Spleen (tissue), 11 donors: ENCODE data around the gene NOL3. TPM values are rescaled to one million over a fixed set of nuclear protein-coding genes. Genes with fewer than 3 reads are reported as not detected.

Experiments used
- DNase-seq: peaks from one replicate; pipeline ENCODE4 v3.0.0-alpha.2; 2020
- H3K27ac ChIP-seq, 8 donors: fragments of 200-600 bp; sonication (generic) in 7 of 8; 1 replicate in 4 of 8; 2 replicates in 4 of 8; pipeline versions ENCODE4 v1.5.0 to v1.8.0; 2016 to 2021; ENCODE audit warnings: inconsistent platforms in 4 of 8, mild to moderate bottlenecking in 4 of 8, moderate library complexity in 1 of 8
- H3K27me3 ChIP-seq, 7 donors: fragments of 200-600 bp; sonication (generic) in 6 of 7; replicated peaks in 1 of 7; 1 replicate in 4 of 7; 2 replicates in 3 of 7; pipeline versions ENCODE4 v1.5.0 to v1.8.0; 2016 to 2021; ENCODE audit warnings: inconsistent platforms in 3 of 7, mild to moderate bottlenecking in 1 of 7
- H3K36me3 ChIP-seq, 6 donors: fragments of 200-600 bp; sonication (generic) in 5 of 6; 1 replicate in 4 of 6; 2 replicates in 2 of 6; pipeline versions ENCODE4 v1.5.0 to v1.8.0; 2016 to 2021; ENCODE audit warnings: inconsistent platforms in 2 of 6
- H3K4me1 ChIP-seq, 6 donors: fragments of 200-600 bp; sonication (generic) in 5 of 6; 1 replicate in 3 of 6; 2 replicates in 3 of 6; pipeline versions ENCODE4 v1.5.0 to v1.8.0; 2016 to 2021; ENCODE audit warnings: inconsistent platforms in 3 of 6
- H3K4me3 ChIP-seq, 8 donors: fragments of 200-600 bp; sonication (generic) in 7 of 8; 1 replicate in 4 of 8; 2 replicates in 4 of 8; pipeline versions ENCODE4 v1.5.0 to v1.8.0; 2016 to 2021; ENCODE audit warnings: inconsistent platforms in 4 of 8, mild to moderate bottlenecking in 4 of 8, moderate library complexity in 2 of 8
- H3K9me3 ChIP-seq, 8 donors: fragments of 200-600 bp; sonication (generic) in 7 of 8; 1 replicate in 4 of 8; 2 replicates in 4 of 8; pipeline versions ENCODE4 v1.5.0 to v1.8.0; 2016 to 2021; ENCODE audit warnings: inconsistent platforms in 4 of 8
- CTCF ChIP-seq, 11 experiments: fragments of 200-600 bp in 7 of 11; fragments of 450-650 bp in 4 of 11; sonication (generic) in 4 of 11; IDR thresholded peaks in 8 of 11; conservative IDR thresholded peaks in 3 of 11; 1 replicate in 7 of 11; 2 replicates in 4 of 11; pipeline versions ENCODE4 v1.4.0 to v1.8.0; 2016 to 2021; ENCODE audit warnings: antibody characterized with exemption in 11 of 11, inconsistent platforms in 4 of 11, mild to moderate bottlenecking in 1 of 11
- POLR2A ChIP-seq, 3 donors: fragments of 450-650 bp; IDR thresholded peaks; one replicate each; pipeline ENCODE4 v1.5.1; 2017; ENCODE audit warnings: antibody characterized with exemption in 3 of 3, mild to moderate bottlenecking in 1 of 3
- POLR2AphosphoS5 ChIP-seq, 3 donors: sonication (generic); formaldehyde crosslinking; IDR thresholded peaks; one replicate each; pipeline ENCODE4 v1.5.1; 2017; ENCODE audit warnings: antibody characterized with exemption in 3 of 3
- WGBS, 5 donors: extraction: QIAGEN DNeasy Blood & Tissue Kit in 3 of 5; methylation state at CpG; one replicate each; pipeline versions ENCODE4 v1.1.5 to v1.1.7; 2013 to 2018; 5-methylcytosine and 5-hydroxymethylcytosine counted together
- intact Hi-C: fragments of 100-400 bp; cut with DNase I; formaldehyde crosslinking; loops from one replicate; pipeline ENCODE4 v1.15.0; 2023; ENCODE audit warnings: low total_unique reads
- polyA plus RNA-seq, 3 donors: library from polyadenylated mRNA; stranded (reverse); fragments of 200-250 nt; gene quantifications; one replicate each; pipeline ENCODE4 v1.2.1, GENCODE V29; 2013
- total RNA-seq, 7 donors: library from RNA; depleted of rRNA in 3 of 7; stranded (reverse); fragments of >200 nt in 3 of 7; fragmentation: NEBNext Ultra II Directional in 4 of 7; extraction: Animal tissue kit (Norgen Biotek cat#: 25700) in 4 of 7; gene quantifications; one replicate each; pipeline versions ENCODE4 v1.1.0 to v1.2.1, GENCODE V29; 2016 to 2021
- donor health status: healthy with polysubstance abuse.
- donor health status: DM: no; HTN: no; CAD: no; lungs with moderate emphysema.
- donor health status: DM: no; HTN: no; CAD: no.
- donor health status: Bipolar disorder and iron deficiency.
- donor health status: healthy.
- donor health status: DM: no; HTN: no; CAD: no.
- donor health status: DM: yes; HTN: yes; CAD: no.

The NOL3 gene
- total and polyA plus RNA-seq, 10 donors: 8.2 to 14.2 (median 12.7) TPM

GRCh38 chr16:67145746-67146145 is 24.6 kb upstream of the NOL3 start:
- Histone ChIP-seq H3K4me1 (peaks cover 5 to 18% (median 14%) of the 10 kb centered on the region in 6 donors), H3K27ac (peak overlapping the region in 2 of 8 donors; percentile 23 to 24), H3K36me3 (peaks cover 0 to 90% (median 80%) of the 10 kb centered on the region in 6 donors), H3K4me3 (no peak overlapping the region), H3K9me3 (no peaks in the 10 kb centered on the region), H3K27me3 (peaks cover 0 to 22% (median 15%) of the 10 kb centered on the region in 7 donors)
- TF ChIP-seq POLR2A (IDR thresholded peaks at IDR 0.05): no peak
- intact Hi-C loops: no loop called here
- peak; percentile 53 for DNase-seq
- 83 to 95% (median 89%) methylated on average over 2 of the region's 2 CpGs for WGBS, 5 donors

GRCh38 chr16:67146523-67147357 is 23.6 kb upstream of the NOL3 start:
- WGBS, 5 donors: 72 to 93% (median 88%) methylated on average over 6 to 7 of the region's 7 CpGs
- TF ChIP-seq CTCF (IDR thresholded peaks at IDR 0.05 in 8 of 11, conservative IDR thresholded peaks at IDR 0.05 in 3 of 11) (no peak), POLR2AphosphoS5 (IDR thresholded peaks at IDR 0.05) (no peak), POLR2A (IDR thresholded peaks at IDR 0.05) (no peak)
- peak; percentile 19 for DNase-seq
- intact Hi-C loops: no loop called here
- Histone ChIP-seq H3K9me3 (no peaks in the 10 kb centered on the region), H3K27me3 (peaks cover 0 to 32% (median 23%) of the 10 kb centered on the region in 7 donors), H3K27ac (no peak overlapping the region), H3K36me3 (peaks cover 0 to 80% (median 70%) of the 10 kb centered on the region in 6 donors), H3K4me1 (peaks cover 5 to 27% (median 21%) of the 10 kb centered on the region in 6 donors), H3K4me3 (no peak overlapping the region)

GRCh38 chr16:67147437-67148140 is 22.7 kb upstream of the NOL3 start:
- DNase-seq: peak; percentile 41
- Histone ChIP-seq H3K4me3 (no peak overlapping the region), H3K27ac (no peak overlapping the region), H3K27me3 (peaks cover 0 to 36% (median 23%) of the 10 kb centered on the region in 7 donors), H3K9me3 (no peaks in the 10 kb centered on the region), H3K4me1 (peaks cover 5 to 28% (median 21%) of the 10 kb centered on the region in 6 donors), H3K36me3 (peaks cover 0 to 71% (median 61%) of the 10 kb centered on the region in 6 donors)
- TF ChIP-seq POLR2AphosphoS5 (IDR thresholded peaks at IDR 0.05): no peak
- no peak for TF ChIP-seq POLR2A (IDR thresholded peaks at IDR 0.05)
- no peak for TF ChIP-seq CTCF (IDR thresholded peaks at IDR 0.05 in 8 of 11, conservative IDR thresholded peaks at IDR 0.05 in 3 of 11)
- intact Hi-C loops: no loop called here
- 85 to 97% (median 91%) methylated on average over 4 of the region's 4 CpGs for WGBS, 5 donors

- peaks cover 0 to 65% (median 55%) of the 10 kb centered on the region in 6 donors for H3K36me3 ChIP-seq
- intact Hi-C loops: no loop called here
- no peak overlapping the region for H3K27ac ChIP-seq
- peak; percentile 18 for DNase-seq
- H3K9me3 ChIP-seq: no peaks in the 10 kb centered on the region
- no peak overlapping the region for H3K4me3 ChIP-seq
- WGBS, 5 donors: 88 to 98% (median 96%) methylated on average over 2 of the region's 2 CpGs
- peaks cover 5 to 28% (median 21%) of the 10 kb centered on the region in 6 donors for H3K4me1 ChIP-seq
- TF ChIP-seq POLR2AphosphoS5 (IDR thresholded peaks at IDR 0.05) (no peak), CTCF (IDR thresholded peaks at IDR 0.05 in 8 of 11, conservative IDR thresholded peaks at IDR 0.05 in 3 of 11) (no peak), POLR2A (IDR thresholded peaks at IDR 0.05) (no peak)
- H3K27me3 ChIP-seq: peaks cover 0 to 36% (median 23%) of the 10 kb centered on the region in 7 donors
Measured at GRCh38 chr16:67148221-67148620, 22.1 kb upstream of the NOL3 start.
